OCI-LY7 (cell line): ENCODE data around the gene MKS1. TPM values are rescaled to one million over a fixed set of nuclear protein-coding genes. Genes with fewer than 3 reads are reported as not detected.

Experiments
- BruUV-seq: library from RNA; stranded (reverse); fragments of 400-500 nt; replicated peaks from 2 replicates; lab custom pipeline; 2021; lab: Mats Ljungman, UMichigan
- CTCF ChIA-PET: fragments of 300-600 bp; sonication (Branson Sonifier 250); formaldehyde crosslinking; loops from one replicate; lab custom pipeline; 2022; ENCODE audit warnings: antibody characterized with exemption; ENCODE audit not compliant: unreplicated experiment; lab: Charles Lee
- POLR2A ChIA-PET: fragments of 300-600 bp; sonication (Branson Sonifier 250); formaldehyde crosslinking; loops from one replicate; lab custom pipeline; 2022; ENCODE audit warnings: antibody characterized with exemption; lab: Charles Lee
- DNase-seq: peaks from one replicate; pipeline ENCODE4 v3.0.0-alpha.2; 2015; ENCODE audit warnings: low spot score
- H2AFZ ChIP-seq: fragments of 200-600 bp; sonication (generic), shearing (Covaris generic); 2 replicates; pipeline ENCODE4 v1.6.1; 2014; ENCODE audit warnings: mild to moderate bottlenecking, antibody characterized with exemption, low read length, moderate library complexity
- H3K27ac ChIP-seq: fragments of 200-600 bp; sonication (generic); 2 replicates; pipeline ENCODE4 v1.5.1; 2014; ENCODE audit warnings: mixed run types, low read depth, mild to moderate bottlenecking, moderate library complexity, low read length, inconsistent platforms; ENCODE audit not compliant: poor library complexity, severe bottlenecking
- H3K36me3 ChIP-seq: fragments of 200-600 bp; sonication (generic); 2 replicates; pipeline ENCODE4 v1.6.1; 2014; ENCODE audit warnings: mild to moderate bottlenecking, antibody characterized with exemption, low read length, moderate library complexity, mixed read lengths; ENCODE audit not compliant: insufficient read depth
- H3K4me1 ChIP-seq: fragments of 200-600 bp; sonication (generic); 2 replicates; pipeline ENCODE4 v1.5.1; 2014; ENCODE audit warnings: mild to moderate bottlenecking, low read length; ENCODE audit not compliant: insufficient read depth, poor library complexity, severe bottlenecking
- H3K4me2 ChIP-seq: fragments of 200-600 bp; sonication (generic); 2 replicates; pipeline ENCODE4 v1.6.1; 2014; ENCODE audit warnings: mild to moderate bottlenecking, low read length
- H3K4me3 ChIP-seq: fragments of 200-600 bp; sonication (generic); 2 replicates; pipeline ENCODE4 v1.5.1; 2014; ENCODE audit warnings: mild to moderate bottlenecking, low read depth, low read length; ENCODE audit not compliant: poor library complexity, severe bottlenecking
- H3K79me2 ChIP-seq: fragments of 200-600 bp; sonication (generic); 2 replicates; pipeline ENCODE4 v1.6.1; 2016; ENCODE audit warnings: low read depth, mild to moderate bottlenecking, low read length, moderate library complexity, mixed read lengths; ENCODE audit not compliant: insufficient read depth
- H3K9me2 ChIP-seq: fragments of 200-600 bp; sonication (generic); 2 replicates; pipeline ENCODE4 v1.6.1; 2016; ENCODE audit warnings: mild to moderate bottlenecking, low read length, mixed read lengths; ENCODE audit not compliant: insufficient read depth
- H3K9me3 ChIP-seq: fragments of 200-600 bp; sonication (generic); 2 replicates; pipeline ENCODE4 v1.6.1; 2014; ENCODE audit warnings: mild to moderate bottlenecking, mixed run types, low read length, mixed read lengths
- H4K20me1 ChIP-seq: fragments of 200-600 bp; sonication (generic); 2 replicates; pipeline ENCODE4 v1.6.1; 2014; ENCODE audit warnings: mild to moderate bottlenecking, antibody characterized with exemption, low read length, moderate library complexity, mixed read lengths; ENCODE audit not compliant: insufficient read depth
- EZH2phosphoT487 ChIP-seq: fragments of 200-600 bp; sonication (generic); IDR thresholded peaks from 2 replicates; pipeline ENCODE4 v1.6.1; 2018; ENCODE audit warnings: low read depth, borderline replicate concordance, mild to moderate bottlenecking, mixed run types, antibody characterized with exemption, low read length, moderate library complexity, mixed read lengths
- intact Hi-C: fragments of 100-400 bp; cut with micrococcal nuclease; formaldehyde crosslinking; loops from one replicate; pipeline ENCODE4 v1.10.0; 2022; ENCODE audit not compliant: unreplicated experiment
- total RNA-seq, 2 experiments: library from RNA; depleted of rRNA in 1 of 2; stranded (reverse); fragments of >200 nt in 1 of 2; shearing (Covaris generic) in 1 of 2; gene quantifications; 2 replicates each; pipeline ENCODE4 v1.2.3, GENCODE V29; 2014 to 2022
- TF ChIP-seq, protein P1 (sequence below): fragments of 200-600 bp; sonication (generic); conservative IDR thresholded peaks from 2 replicates; pipeline ENCODE4 v1.5.1; 2014; ENCODE audit warnings: mild to moderate bottlenecking, antibody characterized with exemption, low read length, moderate library complexity, mixed read lengths

The MKS1 gene
- total RNA-seq, 2 experiments from 2014 or later = 0.69 to 26.9 TPM

GRCh38 chr17:58265271-58265670, 46.2 kb upstream of the MKS1 start:
- no peaks in the 10 kb centered on the region for H3K9me2 ChIP-seq
- TF ChIP-seq, protein P1, sequence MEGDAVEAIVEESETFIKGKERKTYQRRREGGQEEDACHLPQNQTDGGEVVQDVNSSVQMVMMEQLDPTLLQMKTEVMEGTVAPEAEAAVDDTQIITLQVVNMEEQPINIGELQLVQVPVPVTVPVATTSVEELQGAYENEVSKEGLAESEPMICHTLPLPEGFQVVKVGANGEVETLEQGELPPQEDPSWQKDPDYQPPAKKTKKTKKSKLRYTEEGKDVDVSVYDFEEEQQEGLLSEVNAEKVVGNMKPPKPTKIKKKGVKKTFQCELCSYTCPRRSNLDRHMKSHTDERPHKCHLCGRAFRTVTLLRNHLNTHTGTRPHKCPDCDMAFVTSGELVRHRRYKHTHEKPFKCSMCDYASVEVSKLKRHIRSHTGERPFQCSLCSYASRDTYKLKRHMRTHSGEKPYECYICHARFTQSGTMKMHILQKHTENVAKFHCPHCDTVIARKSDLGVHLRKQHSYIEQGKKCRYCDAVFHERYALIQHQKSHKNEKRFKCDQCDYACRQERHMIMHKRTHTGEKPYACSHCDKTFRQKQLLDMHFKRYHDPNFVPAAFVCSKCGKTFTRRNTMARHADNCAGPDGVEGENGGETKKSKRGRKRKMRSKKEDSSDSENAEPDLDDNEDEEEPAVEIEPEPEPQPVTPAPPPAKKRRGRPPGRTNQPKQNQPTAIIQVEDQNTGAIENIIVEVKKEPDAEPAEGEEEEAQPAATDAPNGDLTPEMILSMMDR = no peak
- TF ChIP-seq EZH2phosphoT487 = no peak
- CTCF ChIA-PET = interaction anchor here (0.6 kb wide), 1 partner anchor 18 kb away, joined by 4 read pairs; no protein-coding TSS in a partner anchor

DNA sequence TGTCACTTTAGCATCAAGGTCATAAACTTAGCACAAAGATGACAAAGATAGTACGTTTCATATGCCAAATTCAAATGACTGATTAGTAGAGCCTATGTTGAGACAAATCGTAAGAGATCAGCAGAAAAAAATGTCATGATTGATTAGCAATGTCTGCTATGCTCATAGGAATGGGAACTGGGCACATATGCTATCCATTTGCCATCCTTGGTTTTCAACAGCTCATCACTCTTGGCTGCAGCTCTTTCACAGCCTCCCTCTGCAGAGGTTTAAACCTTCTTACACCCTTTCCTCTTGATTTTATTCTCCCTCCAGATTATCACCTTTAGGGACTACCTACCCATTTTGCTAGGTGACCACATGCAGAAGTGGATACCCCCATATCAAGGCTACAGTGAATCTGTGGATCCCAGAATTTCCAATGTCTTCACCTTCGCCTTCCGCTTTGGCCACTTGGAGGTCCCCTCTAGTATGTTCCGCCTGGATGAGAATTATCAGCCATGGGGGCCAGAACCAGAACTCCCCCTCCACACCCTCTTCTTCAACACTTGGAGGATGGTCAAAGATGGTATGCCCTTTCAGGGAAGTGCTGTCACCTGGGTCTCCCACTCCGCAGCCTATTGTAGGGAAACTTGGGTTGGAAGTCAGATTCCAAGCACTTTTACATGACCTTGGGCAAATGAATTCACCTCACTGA, 45.5 kb upstream of the MKS1 start:
- H3K9me2 ChIP-seq = no peaks in the 10 kb centered on the region
- intact Hi-C loops = no loop called here
- ChIA-PET CTCF (no interaction called here), POLR2A (interaction anchor here (0.7 kb wide), 1 partner anchor 391 kb away, joined by 3 read pairs; no protein-coding TSS in a partner anchor)
- TF ChIP-seq EZH2phosphoT487 = no peak
- TF ChIP-seq, protein P1 = no peak
- no TSS peak for BruUV-seq
- H3K36me3 ChIP-seq = no peaks in the 10 kb centered on the region
- DNase-seq = no peak
- no peak overlapping the region for H2AFZ ChIP-seq
- H3K4me2 ChIP-seq = no peak overlapping the region
- no peaks in the 10 kb centered on the region for H3K4me1 ChIP-seq
- no peaks in the 10 kb centered on the region for H4K20me1 ChIP-seq
- no peaks in the 10 kb centered on the region for H3K79me2 ChIP-seq
- H3K27ac ChIP-seq = no peak overlapping the region
- H3K9me3 ChIP-seq = no peaks in the 10 kb centered on the region
- H3K4me3 ChIP-seq = no peak overlapping the region

More at GRCh38 chr17:58265271-58265670, 46.2 kb upstream of the MKS1 start:
- POLR2A ChIA-PET = interaction anchor here (0.7 kb wide), 1 partner anchor 391 kb away, joined by 3 read pairs; no protein-coding TSS in a partner anchor
- H3K79me2 ChIP-seq = no peaks in the 10 kb centered on the region
- no peaks in the 10 kb centered on the region for H3K36me3 ChIP-seq
- H4K20me1 ChIP-seq = no peaks in the 10 kb centered on the region
- no peak overlapping the region for H3K27ac ChIP-seq
- H3K9me3 ChIP-seq = no peaks in the 10 kb centered on the region
- H3K4me2 ChIP-seq = no peak overlapping the region
- no peak overlapping the region for H2AFZ ChIP-seq
- H3K4me1 ChIP-seq = no peaks in the 10 kb centered on the region
- no peak for DNase-seq
- intact Hi-C loops = no loop called here
- no TSS peak for BruUV-seq
- no peak overlapping the region for H3K4me3 ChIP-seq

GRCh38 chr17:58263773-58264172, 44.7 kb upstream of the MKS1 start:
- Histone ChIP-seq H2AFZ (no peak overlapping the region), H3K4me2 (no peak overlapping the region), H3K4me3 (no peak overlapping the region), H3K79me2 (no peaks in the 10 kb centered on the region), H4K20me1 (no peaks in the 10 kb centered on the region), H3K9me2 (no peaks in the 10 kb centered on the region), H3K9me3 (no peaks in the 10 kb centered on the region), H3K27ac (no peak overlapping the region), H3K36me3 (no peaks in the 10 kb centered on the region), H3K4me1 (no peaks in the 10 kb centered on the region)
- intact Hi-C loops = no loop called here
- POLR2A ChIA-PET = no interaction called here
- CTCF ChIA-PET = no interaction called here
- DNase-seq = no peak
- TF ChIP-seq EZH2phosphoT487 = no peak; the same call in 1 of the 2 replicates
- TF ChIP-seq, protein P1 = no peak
- no TSS peak for BruUV-seq
